ENCODE results near the gene IFI44.

Gene IFI44

DNA sequence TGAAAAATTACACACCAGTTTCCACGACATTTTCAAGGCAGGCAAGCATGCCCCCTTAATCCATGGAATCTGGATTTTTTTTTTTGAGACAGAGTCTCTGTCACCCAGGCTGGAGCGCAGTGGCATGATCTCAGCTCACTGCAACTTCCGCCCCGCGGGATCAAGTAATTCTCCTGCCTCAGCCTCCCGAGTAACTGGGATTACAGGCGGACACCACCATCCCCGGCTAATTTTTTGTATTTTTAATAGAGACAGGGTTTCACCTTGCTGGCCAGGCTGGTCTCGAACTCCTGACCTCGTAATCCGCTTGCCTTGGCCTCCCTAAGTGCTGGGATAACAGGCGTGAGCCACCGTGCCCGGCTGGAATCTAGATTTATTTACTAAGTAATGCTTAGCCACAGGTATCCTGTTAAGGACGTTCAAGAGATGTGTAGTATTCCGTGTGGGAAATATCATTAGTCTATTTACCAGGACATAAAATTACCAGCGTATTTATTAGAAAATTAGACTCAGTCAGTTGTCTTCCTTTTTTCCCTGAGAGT, 2.5 kb downstream of the IFI44 start:
- no peak for DNase-seq (ENCODE audit: low read depth in 1 of 2, low spot score in 1 of 2)

DNA sequence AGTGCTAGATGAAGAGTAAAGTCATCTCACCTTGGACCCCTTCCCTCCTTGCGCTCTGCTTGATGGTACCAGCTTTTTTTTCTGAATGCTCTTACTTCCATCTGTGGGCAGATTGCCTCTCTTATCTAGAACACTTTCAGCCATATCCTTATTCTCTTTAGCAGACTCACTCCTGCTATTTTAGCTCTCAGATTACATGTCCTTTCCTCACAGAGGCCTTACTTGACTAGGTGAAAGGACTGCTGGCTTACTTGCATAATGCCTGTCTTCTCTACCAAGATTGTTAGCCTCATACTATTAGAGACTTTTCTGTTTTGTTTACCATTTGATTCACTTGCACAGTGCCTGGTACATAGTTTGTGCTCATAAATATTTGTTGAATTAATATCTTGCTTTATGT, 9.3 kb downstream of the IFI44 start:
- DNase-seq (ENCODE audit: low read depth in 1 of 2, low spot score in 1 of 2), result no peak

DNA sequence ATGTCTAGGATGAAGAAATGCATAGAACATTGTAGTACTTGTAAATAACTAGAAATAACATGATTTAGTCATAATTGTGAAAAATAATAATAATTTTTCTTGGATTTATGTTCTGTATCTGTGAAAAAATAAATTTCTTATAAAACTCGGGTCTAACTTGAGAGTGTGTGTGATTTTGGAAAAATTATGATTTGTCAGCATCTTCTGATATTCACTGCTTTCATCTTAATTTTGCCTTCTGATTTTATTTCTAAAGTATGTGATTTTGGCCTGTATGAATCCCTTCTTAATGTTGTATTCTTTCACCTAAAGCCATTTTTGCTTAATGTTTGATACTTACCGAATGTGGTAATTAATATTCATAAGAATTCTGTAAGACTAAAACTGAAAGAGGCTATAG, 14.3 kb downstream of the IFI44 start:
- no peak for DNase-seq (ENCODE audit: low read depth in 1 of 2, low spot score in 1 of 2)

DNA sequence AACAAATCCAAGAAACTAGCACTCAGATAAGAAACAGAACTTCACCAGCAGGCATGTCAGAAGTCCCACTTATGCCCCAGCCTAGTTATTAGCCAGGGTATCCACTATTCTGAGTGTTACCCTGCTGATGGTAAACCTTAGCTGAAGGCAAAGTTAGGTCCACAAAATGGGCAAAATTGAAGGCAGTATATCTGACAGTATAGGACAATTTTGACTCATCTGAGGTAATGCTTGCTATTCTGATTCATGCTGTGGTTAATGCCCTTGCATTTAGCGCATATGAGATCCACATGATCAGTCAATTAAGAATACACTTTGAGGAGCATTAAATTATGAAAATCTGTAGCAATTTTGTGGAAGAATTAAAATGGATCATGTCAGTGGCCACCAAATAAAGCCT, 15.1 kb downstream of the IFI44 start:
- DNase-seq (ENCODE audit: low read depth in 1 of 2, low spot score in 1 of 2), result no peak

- no peak for DNase-seq (ENCODE audit: low read depth in 1 of 2, low spot score in 1 of 2)
These were observed 16.2 kb downstream of the IFI44 start for GRCh38 chr1:78665809-78666208.

GRCh38 chr1:78667939-78668338, 18.3 kb downstream of the IFI44 start:
- no peak for DNase-seq (ENCODE audit: low read depth in 1 of 2, low spot score in 1 of 2)

GRCh38 chr1:78668427-78668826, 18.8 kb downstream of the IFI44 start:
- no peak for DNase-seq (ENCODE audit: low read depth in 1 of 2, low spot score in 1 of 2)

- no peak for DNase-seq (ENCODE audit: low read depth in 1 of 2, low spot score in 1 of 2)
These were observed 22.8 kb downstream of the IFI44 start for GRCh38 chr1:78672428-78672827.

GRCh38 chr1:78673120-78673519, 23.5 kb downstream of the IFI44 start:
- DNase-seq (ENCODE audit: low read depth in 1 of 2, low spot score in 1 of 2), result no peak

DNA sequence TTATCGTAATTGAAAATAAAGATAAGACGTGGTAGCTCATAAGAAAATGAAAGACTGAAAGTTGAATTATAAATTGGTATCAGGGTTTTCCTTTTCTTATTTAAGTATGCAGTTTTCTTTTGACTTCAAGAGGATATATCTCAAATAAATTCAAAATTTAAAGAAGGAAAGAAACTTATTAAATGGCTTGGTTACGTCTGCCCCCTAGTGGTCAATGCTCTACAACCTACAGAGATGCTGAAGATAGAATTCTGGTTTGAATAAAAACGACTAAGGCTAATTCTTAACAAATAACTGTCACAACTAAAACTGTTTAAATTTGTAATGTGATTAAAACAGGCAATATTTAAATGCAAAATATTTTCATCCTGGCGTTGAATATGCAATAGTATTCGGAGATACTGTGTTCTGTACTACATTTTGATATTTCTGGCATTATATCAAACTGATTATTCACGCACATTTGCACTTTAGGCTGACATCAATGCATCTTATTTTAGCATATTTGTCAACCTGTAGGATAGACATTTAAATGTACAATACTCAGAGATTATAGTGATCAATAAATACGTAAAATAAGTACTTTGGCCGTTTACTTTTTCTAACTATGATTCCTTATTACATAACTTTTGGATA, 26.8 kb downstream of the IFI44 start:
- DNase-seq (ENCODE audit: low read depth in 1 of 2, low spot score in 1 of 2), result no peak

- DNase-seq (ENCODE audit: low read depth in 1 of 2, low spot score in 1 of 2), result no peak
These were observed 27.4 kb downstream of the IFI44 start for GRCh38 chr1:78676993-78677392.

GRCh38 chr1:78677788-78678187, 28.2 kb downstream of the IFI44 start:
- no peak for DNase-seq (ENCODE audit: low read depth in 1 of 2, low spot score in 1 of 2)

DNA sequence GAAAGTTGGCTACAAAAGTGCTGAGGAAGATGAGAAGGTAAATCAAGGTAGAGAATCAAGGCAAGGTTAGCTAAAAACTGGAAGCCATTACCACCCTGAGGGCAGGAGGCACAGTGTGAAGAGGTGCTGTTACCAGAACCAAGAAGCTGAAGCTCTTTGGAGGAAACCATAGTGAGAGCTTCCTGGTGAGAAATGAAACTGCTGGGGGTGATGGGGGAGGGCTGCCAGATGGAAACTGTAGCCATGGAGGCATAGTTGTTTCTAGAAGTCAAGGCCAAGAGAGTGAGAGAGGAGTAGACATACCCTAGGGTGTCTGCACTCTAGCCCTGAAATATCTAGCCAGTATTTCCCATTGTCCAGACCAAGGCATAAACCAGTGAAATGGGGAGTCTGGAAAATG, 28.7 kb downstream of the IFI44 start:
- DNase-seq (ENCODE audit: low read depth in 1 of 2, low spot score in 1 of 2), result no peak

- DNase-seq (ENCODE audit: low read depth in 1 of 2, low spot score in 1 of 2), result no peak
These were observed 31.6 kb downstream of the IFI44 start for GRCh38 chr1:78681265-78681664.

- DNase-seq (ENCODE audit: low read depth in 1 of 2, low spot score in 1 of 2), result no peak
These were observed 32.9 kb downstream of the IFI44 start for GRCh38 chr1:78682496-78682895.

GRCh38 chr1:78683079-78683478, 33.4 kb downstream of the IFI44 start:
- DNase-seq (ENCODE audit: low read depth in 1 of 2, low spot score in 1 of 2), result no peak

DNA sequence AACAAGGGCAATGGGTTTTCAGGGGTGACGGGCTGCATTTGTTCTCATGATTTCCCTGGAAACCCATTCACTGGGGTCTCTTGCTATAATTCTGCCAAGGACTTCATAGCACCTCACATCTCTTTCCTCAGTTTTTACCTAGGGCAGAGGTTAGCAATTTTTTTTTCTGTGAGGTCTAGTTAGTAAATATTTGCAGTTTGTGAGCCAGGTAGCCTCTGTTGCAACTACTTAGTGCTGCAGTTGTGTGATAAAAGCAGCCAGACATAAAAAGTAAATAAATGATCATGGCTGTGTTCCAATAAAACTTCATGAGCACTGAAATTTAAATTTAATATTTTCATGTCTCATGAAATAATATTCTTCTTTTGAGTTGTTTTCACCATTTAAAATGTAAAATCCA, 37.7 kb downstream of the IFI44 start:
- no peak for DNase-seq (ENCODE audit: low read depth in 1 of 2, low spot score in 1 of 2)

DNA sequence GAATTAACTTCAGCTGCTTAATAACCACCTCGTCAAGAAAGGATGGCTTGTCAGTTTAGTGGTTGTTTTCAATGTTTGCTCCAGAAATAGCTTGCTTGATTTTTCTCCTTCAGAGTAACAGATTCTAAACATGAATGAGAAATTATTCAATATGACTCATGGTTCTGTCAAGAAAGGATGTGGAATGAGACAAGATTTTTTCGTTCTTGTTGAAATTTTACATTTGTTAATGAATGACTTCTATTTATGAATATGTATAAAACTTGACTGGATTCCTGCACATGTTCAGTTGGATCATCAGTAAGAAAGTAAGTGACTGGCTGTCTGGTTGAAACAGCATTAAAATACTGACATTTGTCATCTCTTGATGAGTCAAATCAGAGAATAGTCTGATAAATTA, 38.3 kb downstream of the IFI44 start:
- DNase-seq (ENCODE audit: low read depth in 1 of 2, low spot score in 1 of 2), result no peak

DNA sequence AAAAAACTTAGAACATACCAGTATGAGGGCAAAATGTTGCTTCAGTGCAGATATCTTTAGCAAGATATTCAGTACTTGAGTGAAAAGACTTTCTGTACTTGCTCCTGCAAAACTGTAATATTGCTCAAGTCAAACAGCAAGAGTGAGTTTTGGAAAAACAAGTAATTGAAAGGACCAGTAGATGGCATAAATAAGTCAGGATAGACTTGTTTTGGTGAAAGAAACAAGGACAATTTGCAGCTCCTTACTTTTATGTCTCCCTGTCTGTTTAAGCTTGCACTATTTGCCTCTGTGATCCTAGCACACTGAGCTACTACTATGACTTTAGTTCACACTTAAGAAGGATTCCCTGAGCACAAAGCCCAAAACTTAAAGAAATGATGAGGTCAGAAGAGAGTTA, 39.1 kb downstream of the IFI44 start:
- no peak for DNase-seq (ENCODE audit: low read depth in 1 of 2, low spot score in 1 of 2)

DNA sequence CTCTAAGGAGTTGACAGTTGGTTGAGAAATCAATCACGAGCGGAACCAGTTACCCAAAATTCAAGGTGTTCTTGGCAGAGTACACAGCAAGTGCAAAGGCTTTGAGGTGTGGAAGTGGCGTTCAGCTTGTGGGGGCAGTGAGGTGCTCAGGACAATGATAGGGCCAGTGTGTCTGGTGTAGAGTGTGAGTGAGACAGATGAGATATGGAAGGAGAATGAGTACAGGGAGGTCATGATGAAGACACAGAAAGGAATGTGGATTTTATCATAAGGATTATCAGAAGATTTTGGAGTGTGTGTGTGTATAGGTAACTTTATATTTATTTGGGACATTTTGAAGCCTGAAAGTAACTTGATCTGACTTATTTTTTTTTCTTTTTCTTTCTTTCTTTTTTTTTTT, 40.9 kb downstream of the IFI44 start:
- no peak for DNase-seq (ENCODE audit: low read depth in 1 of 2, low spot score in 1 of 2)

DNA sequence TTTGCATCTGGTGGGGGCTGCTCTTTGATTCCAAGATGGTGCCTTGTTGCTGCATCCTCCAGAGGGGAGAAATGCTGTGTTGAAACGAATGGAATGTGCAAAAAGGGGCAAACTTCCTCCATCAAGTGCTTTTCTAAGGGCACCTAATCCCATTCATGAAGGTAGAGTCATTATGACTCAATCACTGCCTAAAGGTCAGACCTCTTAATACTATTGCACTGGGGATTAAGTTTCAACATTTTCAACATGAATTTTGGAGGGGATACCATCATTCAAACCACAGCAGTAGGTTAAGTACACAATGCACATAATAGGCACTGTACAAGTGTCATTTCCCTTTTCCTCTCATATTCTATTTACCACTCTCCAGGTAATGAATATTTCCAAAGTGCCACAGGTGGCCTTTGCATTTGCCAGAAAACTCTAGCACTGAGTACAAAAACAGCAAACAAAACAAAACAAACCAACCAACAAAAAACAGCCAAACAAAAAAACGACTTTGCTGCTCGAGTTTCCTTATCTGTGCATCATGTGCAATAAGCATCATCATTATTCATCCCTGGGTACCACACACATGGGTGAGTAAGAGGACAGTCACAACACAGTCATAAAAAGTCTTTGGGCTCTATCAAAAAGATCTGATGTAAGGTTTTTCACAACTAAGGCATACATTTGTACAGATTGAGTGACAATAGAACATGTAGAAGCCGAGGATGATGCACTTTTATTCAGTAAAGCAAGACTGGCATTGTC, 42.5 kb downstream of the IFI44 start:
- DNase-seq (ENCODE audit: low read depth in 1 of 2, low spot score in 1 of 2), result no peak

DNA sequence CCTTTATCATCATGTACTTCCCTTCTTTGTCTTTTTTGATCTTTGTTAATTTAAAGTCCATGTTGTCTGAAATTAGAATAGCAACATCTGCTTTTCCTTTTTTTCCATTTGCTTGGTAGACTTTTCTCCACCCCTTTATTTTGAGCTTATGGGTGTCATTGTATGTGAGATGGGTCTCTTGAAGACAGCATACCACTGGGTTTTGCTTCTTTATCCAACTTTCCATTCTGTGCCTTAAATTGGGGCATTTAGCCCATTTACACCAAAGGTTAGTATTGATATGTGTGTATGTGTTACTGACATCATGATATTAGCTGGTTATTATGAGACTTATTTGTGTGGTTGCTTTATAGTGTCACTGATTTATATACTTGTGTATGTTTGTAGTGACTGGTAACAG, 50.2 kb downstream of the IFI44 start:
- DNase-seq (ENCODE audit: low read depth in 1 of 2, low spot score in 1 of 2), result no peak

- DNase-seq (ENCODE audit: low read depth in 1 of 2, low spot score in 1 of 2), result no peak
These were observed 52.8 kb downstream of the IFI44 start for GRCh38 chr1:78702426-78702825.
